Hepatocyte (in vitro differentiated cells): ENCODE data around the gene EFCAB10. TPM values are rescaled to one million over a fixed set of nuclear protein-coding genes. Genes with fewer than 3 reads are reported as not detected.

Experiments used
- DNase-seq: peaks from one replicate; pipeline ENCODE4 v3.0.0-alpha.2; 2016; ENCODE audit warnings: low spot score
- H2AFZ ChIP-seq: fragments of 200-600 bp; sonication (generic); 2 replicates; pipeline ENCODE4 v1.6.0; 2016; ENCODE audit warnings: antibody characterized with exemption, mild to moderate bottlenecking
- H3K27ac ChIP-seq: fragments of 200-600 bp; sonication (generic); 2 replicates; pipeline ENCODE4 v1.5.1; 2016; ENCODE audit warnings: mild to moderate bottlenecking
- H3K27me3 ChIP-seq: fragments of 200-600 bp; sonication (generic); 2 replicates; pipeline ENCODE4 v1.6.1; 2016
- H3K36me3 ChIP-seq: fragments of 200-600 bp; sonication (generic); replicated peaks from 2 replicates; pipeline ENCODE4 v1.5.1; 2016; ENCODE audit warnings: low read depth; ENCODE audit not compliant: insufficient read depth
- H3K4me1 ChIP-seq: fragments of 200-600 bp; sonication (generic); 2 replicates; pipeline ENCODE4 v1.5.1; 2016; ENCODE audit warnings: mild to moderate bottlenecking, moderate library complexity; ENCODE audit not compliant: insufficient read depth
- H3K4me2 ChIP-seq: fragments of 200-600 bp; sonication (generic); 2 replicates; pipeline ENCODE4 v1.6.0; 2016
- H3K4me3 ChIP-seq: fragments of 200-600 bp; sonication (generic); 2 replicates; pipeline ENCODE4 v1.5.1; 2016; ENCODE audit warnings: mild to moderate bottlenecking
- H3K79me2 ChIP-seq: fragments of 200-600 bp; sonication (generic); 2 replicates; pipeline ENCODE4 v1.6.0; 2017; ENCODE audit warnings: mild to moderate bottlenecking
- H3K9me2 ChIP-seq: fragments of 200-600 bp; sonication (generic); replicated peaks from 2 replicates; pipeline ENCODE4 v1.6.0; 2017; ENCODE audit warnings: mild to moderate bottlenecking; ENCODE audit not compliant: insufficient read depth
- H3K9me3 ChIP-seq: fragments of 200-600 bp; sonication (generic); 2 replicates; pipeline ENCODE4 v1.5.1; 2016; ENCODE audit warnings: low read depth, mild to moderate bottlenecking
- H4K20me1 ChIP-seq: fragments of 200-600 bp; sonication (generic); 2 replicates; pipeline ENCODE4 v1.6.0; 2016; ENCODE audit warnings: mild to moderate bottlenecking; ENCODE audit not compliant: insufficient read depth, poor library complexity, severe bottlenecking
- EZH2 ChIP-seq: fragments of 200-600 bp; sonication (generic); IDR thresholded peaks from 2 replicates; pipeline ENCODE4 v1.6.1; 2016; ENCODE audit warnings: antibody characterized with exemption, mild to moderate bottlenecking, borderline replicate concordance
- EZH2phosphoT487 ChIP-seq: fragments of 200-600 bp; sonication (generic); IDR thresholded peaks from one replicate; pipeline ENCODE4 v1.6.1; 2018; ENCODE audit warnings: antibody characterized with exemption, mild to moderate bottlenecking, low read depth, moderate library complexity; ENCODE audit not compliant: unreplicated experiment, severe bottlenecking
- WGBS: methylation state at CpG from one replicate; pipeline ENCODE4 v1.1.6; 2016; ENCODE audit warnings: low lambda C conversion rate; ENCODE audit errors: missing lambda C conversion rate; 5-methylcytosine and 5-hydroxymethylcytosine counted together
- polyA plus RNA-seq: library from polyadenylated mRNA; unstranded; fragments of >200 nt; fragmentation: Nextera tagmentation; extraction: Ambion mirVana; gene quantifications from 2 replicates; pipeline ENCODE4 v1.2.1, GENCODE V29; 2016
- total RNA-seq: library from RNA; depleted of rRNA; stranded (reverse); fragments of >200 nt; gene quantifications from 2 replicates; pipeline ENCODE4 v1.2.3, GENCODE V29; 2014
- TF ChIP-seq, protein P1 (sequence below): fragments of 200-600 bp; sonication (generic); IDR thresholded peaks from 2 replicates; pipeline ENCODE4 v1.5.1; 2016; ENCODE audit warnings: antibody characterized with exemption, mild to moderate bottlenecking; ENCODE audit not compliant: poor library complexity

EFCAB10 gene
- total and polyA plus RNA-seq, 2 experiments from 2014 or later = 0.24 TPM; not detected in 1

DNA sequence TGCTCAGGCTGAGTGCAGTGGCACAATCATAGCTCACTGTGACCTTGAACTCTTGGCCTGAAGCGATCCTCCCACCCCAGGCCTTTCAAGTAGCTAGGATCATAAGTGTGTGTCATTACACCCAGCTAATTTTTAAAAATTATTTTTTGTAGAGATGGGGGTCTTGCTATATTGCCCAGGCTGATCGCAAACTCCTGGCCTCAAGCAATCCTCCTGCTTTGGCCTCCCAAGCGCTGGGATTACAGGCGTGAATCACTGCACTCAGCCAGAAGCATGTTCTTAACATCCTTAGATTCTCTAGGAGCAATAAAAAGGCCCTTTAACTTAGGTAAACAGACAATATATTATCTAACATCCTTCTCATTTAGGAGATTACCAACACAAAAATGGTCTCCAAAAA, 38.3 kb upstream of the EFCAB10 start:
- no peaks in the 10 kb centered on the region for H3K9me2 ChIP-seq
- no peaks in the 10 kb centered on the region for H4K20me1 ChIP-seq
- no peak overlapping the region for H3K4me2 ChIP-seq
- no peak overlapping the region for H3K4me3 ChIP-seq
- H3K27ac ChIP-seq = no peak overlapping the region
- no peaks in the 10 kb centered on the region for H3K36me3 ChIP-seq
- H3K27me3 ChIP-seq = no peaks in the 10 kb centered on the region
- no peak for DNase-seq
- H3K9me3 ChIP-seq = no peaks in the 10 kb centered on the region
- TF ChIP-seq EZH2phosphoT487 (no peak), EZH2 (no peak)
- no peak overlapping the region for H2AFZ ChIP-seq
- 94% methylated on average over 4 of the region's 4 CpGs for WGBS
- no peaks in the 10 kb centered on the region for H3K4me1 ChIP-seq
- H3K79me2 ChIP-seq = no peaks in the 10 kb centered on the region

DNA sequence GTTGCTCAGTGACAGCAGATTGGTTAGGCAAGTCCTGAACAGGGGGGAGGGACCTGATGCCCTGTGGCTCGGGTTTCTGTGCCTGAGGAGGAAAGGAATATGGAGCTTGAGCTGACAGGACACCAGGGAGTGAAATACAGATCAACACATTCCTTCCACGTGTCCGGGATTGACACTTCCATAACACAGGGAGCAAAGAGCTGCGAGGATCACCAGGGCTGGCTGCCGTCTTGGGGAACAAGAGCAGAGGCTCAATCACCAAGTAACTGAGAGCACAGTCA, 36.7 kb upstream of the EFCAB10 start:
- no peaks in the 10 kb centered on the region for H3K79me2 ChIP-seq
- H3K4me1 ChIP-seq = no peaks in the 10 kb centered on the region
- no peaks in the 10 kb centered on the region for H3K36me3 ChIP-seq
- no peaks in the 10 kb centered on the region for H3K27me3 ChIP-seq
- H4K20me1 ChIP-seq = no peaks in the 10 kb centered on the region
- H2AFZ ChIP-seq = no peak overlapping the region
- WGBS = 83% methylated on average over 5 of the region's 5 CpGs
- no peaks in the 10 kb centered on the region for H3K9me2 ChIP-seq
- TF ChIP-seq EZH2phosphoT487 (no peak), EZH2 (no peak)
- TF ChIP-seq, protein P1, sequence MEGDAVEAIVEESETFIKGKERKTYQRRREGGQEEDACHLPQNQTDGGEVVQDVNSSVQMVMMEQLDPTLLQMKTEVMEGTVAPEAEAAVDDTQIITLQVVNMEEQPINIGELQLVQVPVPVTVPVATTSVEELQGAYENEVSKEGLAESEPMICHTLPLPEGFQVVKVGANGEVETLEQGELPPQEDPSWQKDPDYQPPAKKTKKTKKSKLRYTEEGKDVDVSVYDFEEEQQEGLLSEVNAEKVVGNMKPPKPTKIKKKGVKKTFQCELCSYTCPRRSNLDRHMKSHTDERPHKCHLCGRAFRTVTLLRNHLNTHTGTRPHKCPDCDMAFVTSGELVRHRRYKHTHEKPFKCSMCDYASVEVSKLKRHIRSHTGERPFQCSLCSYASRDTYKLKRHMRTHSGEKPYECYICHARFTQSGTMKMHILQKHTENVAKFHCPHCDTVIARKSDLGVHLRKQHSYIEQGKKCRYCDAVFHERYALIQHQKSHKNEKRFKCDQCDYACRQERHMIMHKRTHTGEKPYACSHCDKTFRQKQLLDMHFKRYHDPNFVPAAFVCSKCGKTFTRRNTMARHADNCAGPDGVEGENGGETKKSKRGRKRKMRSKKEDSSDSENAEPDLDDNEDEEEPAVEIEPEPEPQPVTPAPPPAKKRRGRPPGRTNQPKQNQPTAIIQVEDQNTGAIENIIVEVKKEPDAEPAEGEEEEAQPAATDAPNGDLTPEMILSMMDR = no peak
- H3K27ac ChIP-seq = no peak overlapping the region
- H3K4me3 ChIP-seq = no peak overlapping the region
- no peak overlapping the region for H3K4me2 ChIP-seq
- H3K9me3 ChIP-seq = no peaks in the 10 kb centered on the region
- no peak for DNase-seq

DNA sequence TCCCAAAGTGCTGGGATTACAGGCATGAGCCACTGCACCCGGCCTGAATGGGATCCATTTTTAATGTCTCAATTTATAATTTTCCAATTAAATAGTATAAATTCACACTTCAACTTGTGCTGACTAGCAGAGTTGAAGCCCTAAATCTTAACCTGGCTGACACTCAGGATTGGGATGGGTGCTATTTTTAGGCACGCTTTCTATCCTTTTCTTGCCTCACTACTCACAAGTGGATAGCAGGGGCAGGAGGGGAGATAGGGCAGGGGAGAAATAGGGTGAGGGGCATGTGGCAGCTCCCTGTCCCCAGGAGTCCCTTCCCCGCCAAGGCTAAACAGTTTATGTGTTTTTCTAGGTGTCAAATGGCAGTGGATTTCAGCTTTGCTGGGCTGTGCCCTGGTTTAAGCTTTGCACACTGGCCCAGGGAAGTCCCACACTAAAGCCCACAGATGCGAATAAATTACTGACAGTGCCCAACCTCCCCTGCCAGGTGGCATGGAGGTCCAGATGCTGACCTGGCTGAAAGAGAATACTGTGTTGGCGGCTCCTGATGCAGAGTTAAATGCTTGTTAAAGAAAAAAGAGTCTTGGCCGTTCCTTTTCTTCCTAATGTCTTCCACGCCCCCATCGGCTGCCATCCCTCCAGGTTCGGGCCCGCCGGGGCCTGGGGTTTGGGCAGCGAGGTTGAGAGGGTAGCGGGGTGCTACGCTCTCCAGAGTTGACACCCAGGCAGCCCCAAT, 36.2 kb upstream of the EFCAB10 start:
- H4K20me1 ChIP-seq = no peaks in the 10 kb centered on the region
- H3K9me3 ChIP-seq = no peaks in the 10 kb centered on the region
- no peak overlapping the region for H2AFZ ChIP-seq
- H3K79me2 ChIP-seq = no peaks in the 10 kb centered on the region
- no peak overlapping the region for H3K4me2 ChIP-seq
- H3K4me1 ChIP-seq = no peaks in the 10 kb centered on the region
- no peaks in the 10 kb centered on the region for H3K9me2 ChIP-seq
- H3K27ac ChIP-seq = no peak overlapping the region
- TF ChIP-seq, protein P1 = no peak
- no peak for TF ChIP-seq EZH2phosphoT487
- TF ChIP-seq EZH2 = no peak
- no peaks in the 10 kb centered on the region for H3K27me3 ChIP-seq
- WGBS = 92% methylated on average over 14 of the region's 14 CpGs
- H3K36me3 ChIP-seq = no peaks in the 10 kb centered on the region
- no peak for DNase-seq
- no peak overlapping the region for H3K4me3 ChIP-seq

GRCh38 chr7:105614341-105614840, 33.1 kb upstream of the EFCAB10 start:
- Histone ChIP-seq H3K27me3 (no peaks in the 10 kb centered on the region), H3K9me2 (no peaks in the 10 kb centered on the region), H3K36me3 (no peaks in the 10 kb centered on the region), H3K4me1 (no peaks in the 10 kb centered on the region), H3K4me2 (no peak overlapping the region), H3K79me2 (no peaks in the 10 kb centered on the region), H2AFZ (no peak overlapping the region), H3K27ac (no peak overlapping the region), H4K20me1 (no peaks in the 10 kb centered on the region), H3K4me3 (no peak overlapping the region), H3K9me3 (no peaks in the 10 kb centered on the region)
- DNase-seq = no peak
- 95% methylated on average over 19 of the region's 20 CpGs for WGBS
- no peak for TF ChIP-seq EZH2phosphoT487
- TF ChIP-seq, protein P1 = no peak
- no peak for TF ChIP-seq EZH2
